Osteocyte (in vitro differentiated cells): ENCODE results near the gene SPACA6. TPM values are rescaled to one million over a fixed set of nuclear protein-coding genes. Genes with fewer than 3 reads are reported as not detected.

Experiments
- DNase-seq: peaks from one replicate; pipeline ENCODE4 v3.0.0; 2021; ENCODE audit warnings: mixed read lengths; ENCODE audit not compliant: unreplicated experiment; ENCODE audit errors: extremely low spot score
- H3K27ac Mint-ChIP-seq: one replicate; pipeline ENCODE4 v1.8.0; 2021; ENCODE audit warnings: mild to moderate bottlenecking, mixed read lengths; ENCODE audit not compliant: unreplicated experiment
- H3K27me3 Mint-ChIP-seq: one replicate; pipeline ENCODE4 v1.8.0; 2021; ENCODE audit warnings: mixed read lengths; ENCODE audit not compliant: unreplicated experiment
- H3K36me3 Mint-ChIP-seq: one replicate; pipeline ENCODE4 v1.8.0; 2021; ENCODE audit warnings: mixed read lengths; ENCODE audit not compliant: unreplicated experiment
- H3K4me1 Mint-ChIP-seq: one replicate; pipeline ENCODE4 v1.8.0; 2021; ENCODE audit warnings: mixed read lengths; ENCODE audit not compliant: unreplicated experiment
- H3K4me3 Mint-ChIP-seq: one replicate; pipeline ENCODE4 v1.8.0; 2021; ENCODE audit warnings: mild to moderate bottlenecking, moderate library complexity, mixed read lengths; ENCODE audit not compliant: unreplicated experiment
- H3K9me3 Mint-ChIP-seq: one replicate; pipeline ENCODE4 v1.8.0; 2021; ENCODE audit warnings: mixed read lengths; ENCODE audit not compliant: unreplicated experiment
- total RNA-seq: library from RNA; stranded (reverse); gene quantifications from 2 replicates; pipeline ENCODE4 v1.2.1, GENCODE V29; 2021
- TF ChIP-seq, protein P1 (sequence below): fragments of 200-600 bp; sonication (generic); IDR thresholded peaks from 2 replicates; pipeline ENCODE4 v1.5.0; 2021; ENCODE audit warnings: antibody characterized with exemption, mild to moderate bottlenecking, moderate library complexity

Gene SPACA6
- total RNA-seq, 1 donor from 2014 or later, result 36.9 TPM

DNA sequence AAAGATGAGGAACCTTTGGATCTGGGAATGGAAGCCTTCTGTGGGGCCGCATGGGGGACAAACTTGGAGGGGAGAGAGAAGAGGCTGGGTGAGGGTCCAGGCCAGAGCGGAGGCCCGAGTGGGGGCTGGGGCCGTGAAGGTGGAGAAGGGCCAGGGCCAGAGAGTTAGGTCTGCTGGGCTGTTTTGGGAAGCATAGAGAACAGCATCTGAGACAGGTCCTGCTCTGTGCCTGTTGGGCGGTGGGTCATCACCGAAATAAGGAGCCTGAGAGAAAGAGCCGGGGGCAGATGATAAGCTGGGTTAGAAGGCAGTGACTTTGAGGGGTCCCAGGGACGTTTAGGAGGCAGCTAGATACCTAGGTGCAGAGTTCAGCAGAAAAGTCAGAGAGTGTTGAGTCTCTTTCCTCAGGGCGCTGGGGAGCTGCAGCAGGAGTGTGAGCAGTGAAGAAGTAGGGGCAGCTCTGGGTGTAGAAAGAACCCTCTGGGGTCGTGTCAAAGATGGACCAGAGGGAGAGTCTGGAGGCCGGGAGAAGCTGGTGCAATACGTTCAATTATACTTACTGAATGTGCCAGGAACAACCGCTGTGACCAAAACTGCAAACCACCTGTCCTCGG is 2.7 kb downstream of the SPACA6 start:
- Mint-ChIP-seq H3K27ac (no peak overlapping the region), H3K4me3 (no peak overlapping the region), H3K27me3 (no peaks in the 10 kb centered on the region), H3K9me3 (no peaks in the 10 kb centered on the region), H3K36me3 (peaks cover 61% of the 10 kb centered on the region), H3K4me1 (peaks cover 50% of the 10 kb centered on the region)
- DNase-seq, result peak; percentile 67
- TF ChIP-seq, protein P1, sequence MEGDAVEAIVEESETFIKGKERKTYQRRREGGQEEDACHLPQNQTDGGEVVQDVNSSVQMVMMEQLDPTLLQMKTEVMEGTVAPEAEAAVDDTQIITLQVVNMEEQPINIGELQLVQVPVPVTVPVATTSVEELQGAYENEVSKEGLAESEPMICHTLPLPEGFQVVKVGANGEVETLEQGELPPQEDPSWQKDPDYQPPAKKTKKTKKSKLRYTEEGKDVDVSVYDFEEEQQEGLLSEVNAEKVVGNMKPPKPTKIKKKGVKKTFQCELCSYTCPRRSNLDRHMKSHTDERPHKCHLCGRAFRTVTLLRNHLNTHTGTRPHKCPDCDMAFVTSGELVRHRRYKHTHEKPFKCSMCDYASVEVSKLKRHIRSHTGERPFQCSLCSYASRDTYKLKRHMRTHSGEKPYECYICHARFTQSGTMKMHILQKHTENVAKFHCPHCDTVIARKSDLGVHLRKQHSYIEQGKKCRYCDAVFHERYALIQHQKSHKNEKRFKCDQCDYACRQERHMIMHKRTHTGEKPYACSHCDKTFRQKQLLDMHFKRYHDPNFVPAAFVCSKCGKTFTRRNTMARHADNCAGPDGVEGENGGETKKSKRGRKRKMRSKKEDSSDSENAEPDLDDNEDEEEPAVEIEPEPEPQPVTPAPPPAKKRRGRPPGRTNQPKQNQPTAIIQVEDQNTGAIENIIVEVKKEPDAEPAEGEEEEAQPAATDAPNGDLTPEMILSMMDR, result no peak

GRCh38 chr19:51696606-51697005 is 3.5 kb downstream of the SPACA6 start:
- no peaks in the 10 kb centered on the region for H3K9me3 Mint-ChIP-seq
- H3K36me3 Mint-ChIP-seq, result peaks cover 66% of the 10 kb centered on the region
- TF ChIP-seq, protein P1, result no peak
- H3K27me3 Mint-ChIP-seq, result no peaks in the 10 kb centered on the region
- peaks cover 50% of the 10 kb centered on the region for H3K4me1 Mint-ChIP-seq
- no peak overlapping the region for H3K4me3 Mint-ChIP-seq
- DNase-seq, result peak; percentile 1
- no peak overlapping the region for H3K27ac Mint-ChIP-seq

- no peak overlapping the region for H3K27ac Mint-ChIP-seq
- no peaks in the 10 kb centered on the region for H3K9me3 Mint-ChIP-seq
- peaks cover 50% of the 10 kb centered on the region for H3K4me1 Mint-ChIP-seq
- H3K4me3 Mint-ChIP-seq, result no peak overlapping the region
- H3K36me3 Mint-ChIP-seq, result peaks cover 71% of the 10 kb centered on the region
- TF ChIP-seq, protein P1, result no peak
- H3K27me3 Mint-ChIP-seq, result no peaks in the 10 kb centered on the region
- DNase-seq, result no peak
These were observed 4.1 kb downstream of the SPACA6 start for GRCh38 chr19:51697169-51697776.

DNA sequence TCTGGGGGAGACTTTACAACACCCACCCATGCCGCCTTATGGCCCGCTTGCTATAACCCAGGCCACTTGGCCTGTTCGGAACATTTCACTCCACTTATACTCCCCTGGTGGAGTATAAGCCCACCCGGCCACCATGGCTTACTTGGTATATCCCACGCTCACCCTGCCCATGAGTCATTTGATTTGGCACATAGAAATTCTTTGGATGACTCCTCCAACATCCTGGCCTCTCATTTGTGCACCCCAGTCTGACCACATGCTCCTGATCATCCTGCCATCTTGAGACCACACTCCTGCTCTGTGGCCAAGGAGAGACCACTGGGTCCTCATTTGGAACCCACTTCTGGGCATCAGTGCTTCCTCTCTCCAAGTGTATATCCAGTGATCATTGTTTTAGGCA is 5.2 kb downstream of the SPACA6 start:
- TF ChIP-seq, protein P1, result no peak
- Mint-ChIP-seq H3K4me3 (no peak overlapping the region), H3K9me3 (no peaks in the 10 kb centered on the region), H3K27me3 (no peaks in the 10 kb centered on the region), H3K4me1 (peaks cover 53% of the 10 kb centered on the region), H3K27ac (no peak overlapping the region), H3K36me3 (peaks cover 71% of the 10 kb centered on the region)
- DNase-seq, result no peak

- Mint-ChIP-seq H3K27ac (no peak overlapping the region), H3K4me3 (no peak overlapping the region), H3K27me3 (no peaks in the 10 kb centered on the region), H3K9me3 (no peaks in the 10 kb centered on the region), H3K4me1 (peaks cover 51% of the 10 kb centered on the region), H3K36me3 (peaks cover 64% of the 10 kb centered on the region)
- DNase-seq, result no peak
- TF ChIP-seq, protein P1, result no peak
These were observed 6.0 kb downstream of the SPACA6 start for GRCh38 chr19:51699170-51699569.
